Measurements from ENCODE around the gene TULP4. TPM values are rescaled to one million over a fixed set of nuclear protein-coding genes. Genes with fewer than 3 reads are reported as not detected.

Gene TULP4
- total RNA-seq, 1 donor from 2014 or later, result 105 TPM

- H3K27me3 ChIP-seq (ENCODE audit: control insufficient read depth, insufficient read depth, low read length), result no peaks in the 10 kb centered on the region
- no peak for TF ChIP-seq CTCF (IDR thresholded peaks at IDR 0.05; ENCODE audit: insufficient read depth, low read length, poor library complexity, severe bottlenecking)
- H3K36me3 ChIP-seq (ENCODE audit: control insufficient read depth, insufficient read depth, low read length), result no peaks in the 10 kb centered on the region
- no peak for DNase-seq (ENCODE audit: low read depth)
- H3K4me3 ChIP-seq (ENCODE audit: low read depth, low read length), result no peak overlapping the region
Measured at GRCh38 chr6:158497620-158498019, 185.4 kb downstream of the TULP4 start.

GRCh38 chr6:158498362-158498761 is 186.1 kb downstream of the TULP4 start:
- no peak for DNase-seq (ENCODE audit: low read depth)
- Histone ChIP-seq H3K27me3 (ENCODE audit: control insufficient read depth, insufficient read depth, low read length) (no peaks in the 10 kb centered on the region), H3K4me3 (ENCODE audit: low read depth, low read length) (no peak overlapping the region), H3K36me3 (ENCODE audit: control insufficient read depth, insufficient read depth, low read length) (no peaks in the 10 kb centered on the region)
- no peak for TF ChIP-seq CTCF (IDR thresholded peaks at IDR 0.05; ENCODE audit: insufficient read depth, low read length, poor library complexity, severe bottlenecking)

GRCh38 chr6:158499601-158500000 is 187.3 kb downstream of the TULP4 start:
- no peak overlapping the region for H3K4me3 ChIP-seq (ENCODE audit: low read depth, low read length)
- DNase-seq (ENCODE audit: low read depth), result no peak
- TF ChIP-seq CTCF (IDR thresholded peaks at IDR 0.05; ENCODE audit: insufficient read depth, low read length, poor library complexity, severe bottlenecking), result no peak
- H3K36me3 ChIP-seq (ENCODE audit: control insufficient read depth, insufficient read depth, low read length), result peaks cover 2% of the 10 kb centered on the region
- H3K27me3 ChIP-seq (ENCODE audit: control insufficient read depth, insufficient read depth, low read length), result no peaks in the 10 kb centered on the region

- TF ChIP-seq CTCF (IDR thresholded peaks at IDR 0.05; ENCODE audit: insufficient read depth, low read length, poor library complexity, severe bottlenecking), result no peak
- H3K36me3 ChIP-seq (ENCODE audit: control insufficient read depth, insufficient read depth, low read length), result peaks cover 2% of the 10 kb centered on the region
- H3K4me3 ChIP-seq (ENCODE audit: low read depth, low read length), result no peak overlapping the region
- H3K27me3 ChIP-seq (ENCODE audit: control insufficient read depth, insufficient read depth, low read length), result no peaks in the 10 kb centered on the region
- DNase-seq (ENCODE audit: low read depth), result no peak
Measured at GRCh38 chr6:158500016-158500735, 187.9 kb downstream of the TULP4 start.

GRCh38 chr6:158501360-158502262 is 189.3 kb downstream of the TULP4 start:
- TF ChIP-seq CTCF (IDR thresholded peaks at IDR 0.05; ENCODE audit: insufficient read depth, low read length, poor library complexity, severe bottlenecking), result no peak
- DNase-seq (ENCODE audit: low read depth), result no peak

More at GRCh38 chr6:158501360-158502262, 189.3 kb downstream of the TULP4 start:
- Histone ChIP-seq H3K27me3 (ENCODE audit: control insufficient read depth, insufficient read depth, low read length) (no peaks in the 10 kb centered on the region), H3K4me3 (ENCODE audit: low read depth, low read length) (no peak overlapping the region), H3K36me3 (ENCODE audit: control insufficient read depth, insufficient read depth, low read length) (peaks cover 2% of the 10 kb centered on the region)

All from kidney epithelial cell (primary cell).